HG02610 (cell line): ENCODE results near the gene DRGX.

ENCODE experiments used
- ATAC-seq: cut with Tn5 transposase; IDR thresholded peaks from one replicate; pipeline ENCODE4 v1.9.1; 2021; ENCODE audit warnings: mild to moderate bottlenecking, moderate library complexity; ENCODE audit not compliant: unreplicated experiment

DRGX gene

DNA sequence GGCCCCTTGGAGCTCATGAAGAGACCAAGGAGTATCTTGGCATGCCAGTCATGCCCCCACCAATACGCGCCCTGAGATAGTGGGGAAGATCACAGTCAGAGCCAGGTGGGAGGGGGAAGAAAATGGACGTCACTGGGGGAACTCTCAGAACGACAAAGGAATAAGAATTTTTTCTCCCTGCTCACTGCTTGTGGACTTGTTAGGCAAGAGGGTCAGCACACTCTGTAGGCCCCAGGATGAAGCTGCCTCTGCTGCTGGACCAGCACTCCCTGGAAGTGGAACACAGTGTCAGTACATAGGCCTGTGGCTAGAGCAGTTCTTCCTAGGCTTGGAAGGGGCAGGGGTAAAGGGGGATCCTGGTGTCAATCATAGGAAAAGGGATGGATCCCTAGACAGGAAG lies 46.5 kb downstream of the DRGX start:
- ATAC-seq: no peak

GRCh38 chr10:49348593-49348992 lies 47.3 kb downstream of the DRGX start:
- ATAC-seq: no peak

DNA sequence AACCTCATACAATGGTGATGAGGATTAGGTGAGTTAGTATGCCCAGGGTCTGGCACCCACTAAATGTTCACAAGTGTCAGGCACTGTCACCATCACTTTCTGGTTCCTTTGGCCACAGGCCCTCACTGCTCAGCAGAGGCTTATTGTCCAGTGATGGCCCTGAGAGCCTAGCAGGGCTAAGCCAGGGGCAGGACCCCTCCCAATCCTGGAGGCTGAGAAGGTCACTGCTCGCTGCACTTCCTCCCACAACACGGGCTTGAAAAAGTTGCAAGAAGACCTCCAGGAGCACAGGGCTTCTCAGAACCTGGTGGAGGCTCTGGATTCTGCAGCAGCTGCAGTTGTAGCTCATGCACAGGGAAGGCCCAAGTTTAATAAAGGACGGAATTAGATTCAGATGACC lies 48.1 kb downstream of the DRGX start:
- ATAC-seq: no peak

DNA sequence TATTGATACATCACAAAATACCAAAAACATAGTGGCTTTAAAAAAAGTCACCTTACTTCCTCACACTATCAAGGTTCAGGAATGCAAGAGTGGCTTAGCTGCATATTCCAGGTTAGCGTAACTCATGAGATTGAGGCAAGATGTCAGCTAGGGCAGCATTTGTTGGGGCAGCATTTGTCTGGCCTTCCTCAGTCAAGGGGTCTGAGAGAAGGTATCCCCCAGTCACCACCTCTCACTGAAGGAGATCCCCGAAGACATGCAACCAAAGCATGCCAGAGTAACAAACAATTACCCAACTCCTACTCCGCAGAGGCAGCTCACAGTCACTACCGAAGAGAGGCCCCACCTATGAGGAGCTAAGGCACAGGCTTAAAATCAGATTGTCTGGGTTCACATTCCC lies 48.5 kb downstream of the DRGX start:
- no peak for ATAC-seq

DNA sequence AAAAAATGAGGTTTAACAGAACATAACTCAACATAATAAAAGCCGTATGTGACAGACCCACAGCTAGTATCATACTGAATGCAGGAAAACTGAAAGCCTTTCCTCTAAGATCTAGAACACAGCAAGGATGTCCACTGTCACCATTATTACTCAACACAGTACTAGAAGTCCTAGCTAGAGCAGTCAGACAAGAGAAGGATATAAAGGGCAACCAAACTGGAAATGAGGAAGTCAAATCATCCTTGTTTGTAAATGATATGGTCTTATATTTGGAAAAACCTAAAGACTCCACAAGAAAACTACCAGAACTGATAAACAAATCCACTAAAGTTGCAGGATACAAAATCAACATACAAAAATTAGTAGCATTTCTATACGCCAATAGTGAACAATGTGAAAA lies 51.0 kb downstream of the DRGX start:
- no peak for ATAC-seq

- no peak for ATAC-seq
Observed at GRCh38 chr10:49338604-49339003, 57.3 kb downstream of the DRGX start.

GRCh38 chr10:49335364-49335972 lies 60.4 kb downstream of the DRGX start:
- ATAC-seq: no peak

DNA sequence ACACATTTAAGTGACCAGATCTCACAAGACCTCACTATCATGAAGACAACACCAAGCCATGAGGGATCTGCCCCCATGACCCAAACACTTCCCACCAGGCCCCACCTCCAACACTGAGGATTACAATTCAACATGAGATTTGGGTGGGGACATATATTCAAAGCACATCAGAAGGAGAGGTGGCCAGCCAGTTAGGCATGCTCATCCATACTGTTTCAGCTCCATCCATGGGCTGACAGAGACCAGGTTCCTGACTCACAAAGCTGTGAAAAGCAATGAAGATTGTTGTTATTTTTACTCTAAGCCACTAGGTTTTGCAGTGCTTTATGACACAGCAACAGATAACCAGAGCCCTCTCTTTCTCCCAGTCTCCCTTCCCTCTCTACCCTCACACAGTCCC lies 60.9 kb downstream of the DRGX start:
- no peak for ATAC-seq

DNA sequence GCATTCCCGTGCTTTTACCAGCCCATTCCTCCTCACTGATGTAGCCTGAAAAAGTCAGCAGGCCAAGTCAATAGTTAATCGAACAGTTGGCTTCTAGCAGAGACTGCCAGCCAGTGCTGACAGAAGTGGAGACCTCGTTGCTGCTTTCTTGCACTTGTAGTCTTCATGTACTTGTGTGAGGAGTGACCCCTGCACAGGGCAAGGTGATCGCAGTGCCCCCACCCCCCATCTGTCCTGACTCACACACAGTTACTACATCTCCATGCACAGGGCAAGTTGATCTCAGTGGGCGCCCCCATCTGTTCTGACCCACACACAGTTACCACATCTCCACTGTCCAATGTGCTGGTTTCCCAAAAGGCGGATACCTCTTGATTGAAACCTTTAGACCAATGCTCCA lies 62.7 kb downstream of the DRGX start:
- ATAC-seq: no peak

DNA sequence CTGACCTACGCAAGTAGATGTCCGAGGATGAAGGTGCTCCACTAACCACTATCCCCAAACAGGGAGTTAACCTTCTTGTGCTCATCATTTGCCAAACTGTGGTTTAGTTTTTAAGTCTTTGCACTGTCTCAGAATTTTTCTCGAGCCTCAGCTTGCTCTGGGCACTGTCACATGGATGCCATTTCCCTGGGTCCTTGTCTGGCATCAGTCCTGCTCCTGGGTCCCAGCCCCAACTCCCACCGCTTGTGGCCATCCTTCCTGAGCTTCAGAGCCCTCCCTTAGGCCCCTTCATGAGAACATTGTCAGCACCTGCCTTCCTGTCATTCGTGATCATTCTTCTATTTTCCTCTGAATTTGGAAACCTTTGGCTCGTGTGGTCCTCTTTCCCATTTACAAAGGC lies 63.1 kb downstream of the DRGX start:
- no peak for ATAC-seq

GRCh38 chr10:49332333-49332732 lies 63.6 kb downstream of the DRGX start:
- ATAC-seq: no peak

- ATAC-seq: no peak
Observed at GRCh38 chr10:49331431-49331830, 64.5 kb downstream of the DRGX start.

DNA sequence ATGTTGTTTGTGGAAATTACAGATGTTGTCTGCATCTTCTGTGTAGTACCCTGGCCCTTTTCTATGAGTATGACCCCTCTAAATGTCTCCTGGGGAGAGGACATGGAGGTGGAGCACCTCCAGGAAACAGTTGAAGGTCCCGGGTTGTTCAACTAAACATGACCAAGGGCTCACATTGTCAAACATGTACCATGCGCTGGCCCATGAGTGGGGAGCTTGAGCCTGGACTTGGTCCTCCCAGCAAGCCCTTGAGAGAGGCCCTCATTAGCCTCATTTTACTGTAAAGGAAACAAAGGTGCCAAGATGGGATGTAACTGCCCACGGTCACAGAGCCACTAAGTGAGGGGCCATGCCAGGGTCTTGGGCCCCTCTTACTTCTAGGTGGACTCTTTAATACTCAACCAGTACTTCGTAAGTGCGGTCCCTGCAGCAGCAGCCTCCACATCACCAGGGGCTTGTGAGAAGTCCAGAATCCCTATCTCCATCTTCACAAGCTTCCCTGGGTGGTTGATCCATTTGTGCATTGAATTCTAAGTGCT lies 65.7 kb downstream of the DRGX start:
- no peak for ATAC-seq

- ATAC-seq: no peak
Observed at GRCh38 chr10:49329146-49329505, 66.8 kb downstream of the DRGX start.

DNA sequence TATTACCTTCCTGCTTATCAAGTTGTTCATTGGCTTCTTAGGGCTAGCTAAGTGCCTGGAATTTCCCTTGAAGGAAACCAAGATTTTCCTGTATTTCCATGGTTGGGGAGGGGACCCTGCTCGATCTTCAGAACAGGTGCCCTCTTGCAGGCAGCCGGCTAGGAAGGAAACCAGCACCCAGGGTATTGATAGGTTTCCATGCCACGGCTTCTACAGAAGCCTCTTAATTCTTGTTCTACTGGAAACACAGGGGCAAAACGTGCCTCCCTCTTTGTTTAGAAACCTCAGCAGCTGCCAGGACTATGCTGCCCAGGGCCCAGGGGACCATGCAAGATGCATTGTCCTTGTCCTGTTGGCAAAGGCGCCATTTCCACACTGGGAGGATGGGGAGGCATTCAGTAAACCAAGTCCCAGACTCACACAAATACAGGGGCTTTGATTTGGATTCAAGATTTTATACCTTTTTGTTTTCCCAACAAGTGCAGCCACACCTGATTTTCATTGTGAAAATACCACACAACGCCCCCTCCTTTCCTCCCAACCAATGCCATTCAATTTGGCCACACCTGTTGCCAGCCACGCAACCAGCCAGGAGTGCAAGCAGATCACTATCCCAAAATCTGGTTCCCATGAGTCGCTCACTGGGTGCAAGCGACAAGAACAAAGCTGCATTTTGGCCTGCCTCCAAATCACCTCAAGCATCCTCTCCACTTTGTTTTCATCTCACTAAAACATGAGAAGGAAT lies 67.3 kb downstream of the DRGX start:
- no peak for ATAC-seq

- no peak for ATAC-seq
Observed at GRCh38 chr10:49327036-49327813, 68.7 kb downstream of the DRGX start.

GRCh38 chr10:49325916-49326783 lies 69.7 kb downstream of the DRGX start:
- ATAC-seq: no peak

- no peak for ATAC-seq
Observed at GRCh38 chr10:49325131-49325915, 70.6 kb downstream of the DRGX start.

- ATAC-seq: no peak
Observed at GRCh38 chr10:49324711-49325110, 71.2 kb downstream of the DRGX start.

DNA sequence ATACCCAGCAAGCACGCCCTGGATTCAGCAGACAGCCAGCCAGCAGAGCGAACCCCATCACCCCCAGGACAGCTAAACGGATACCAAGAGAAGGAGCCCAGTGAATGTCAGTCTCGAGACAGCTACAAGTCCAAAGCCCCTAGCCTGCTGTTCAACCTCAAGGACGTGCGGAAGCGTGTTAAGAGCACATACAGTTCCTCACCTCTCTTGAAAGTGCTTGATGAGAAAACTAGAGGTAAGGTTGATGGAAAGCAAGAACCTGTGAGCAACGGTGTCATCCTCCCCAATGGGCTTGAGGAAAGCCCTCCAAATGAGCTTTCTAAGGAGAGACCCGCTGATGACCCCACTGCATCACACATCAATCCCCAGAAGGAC lies 72.0 kb downstream of the DRGX start:
- no peak for ATAC-seq
